ENCODE measurements around the gene MYLK2.

- TF ChIP-seq, protein P1, sequence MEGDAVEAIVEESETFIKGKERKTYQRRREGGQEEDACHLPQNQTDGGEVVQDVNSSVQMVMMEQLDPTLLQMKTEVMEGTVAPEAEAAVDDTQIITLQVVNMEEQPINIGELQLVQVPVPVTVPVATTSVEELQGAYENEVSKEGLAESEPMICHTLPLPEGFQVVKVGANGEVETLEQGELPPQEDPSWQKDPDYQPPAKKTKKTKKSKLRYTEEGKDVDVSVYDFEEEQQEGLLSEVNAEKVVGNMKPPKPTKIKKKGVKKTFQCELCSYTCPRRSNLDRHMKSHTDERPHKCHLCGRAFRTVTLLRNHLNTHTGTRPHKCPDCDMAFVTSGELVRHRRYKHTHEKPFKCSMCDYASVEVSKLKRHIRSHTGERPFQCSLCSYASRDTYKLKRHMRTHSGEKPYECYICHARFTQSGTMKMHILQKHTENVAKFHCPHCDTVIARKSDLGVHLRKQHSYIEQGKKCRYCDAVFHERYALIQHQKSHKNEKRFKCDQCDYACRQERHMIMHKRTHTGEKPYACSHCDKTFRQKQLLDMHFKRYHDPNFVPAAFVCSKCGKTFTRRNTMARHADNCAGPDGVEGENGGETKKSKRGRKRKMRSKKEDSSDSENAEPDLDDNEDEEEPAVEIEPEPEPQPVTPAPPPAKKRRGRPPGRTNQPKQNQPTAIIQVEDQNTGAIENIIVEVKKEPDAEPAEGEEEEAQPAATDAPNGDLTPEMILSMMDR (IDR thresholded peaks at IDR 0.05): no peak
- no peak for TF ChIP-seq POLR2A (IDR thresholded peaks at IDR 0.05)
These were observed 12.4 kb upstream of the MYLK2 start for GRCh38 chr20:31806564-31807355.

Data from adrenal gland (tissue), 5 donors.